Fibroblast of the conjunctiva (primary cell): ENCODE results near the gene GPR39.

ENCODE experiments used
- DNase-seq: peaks from one replicate; pipeline ENCODE4 v3.0.0-alpha.2; 2010; ENCODE audit warnings: low read depth

Gene GPR39

GRCh38 chr2:132642415-132642814, 225.8 kb downstream of the GPR39 start:
- DNase-seq: no peak

DNA sequence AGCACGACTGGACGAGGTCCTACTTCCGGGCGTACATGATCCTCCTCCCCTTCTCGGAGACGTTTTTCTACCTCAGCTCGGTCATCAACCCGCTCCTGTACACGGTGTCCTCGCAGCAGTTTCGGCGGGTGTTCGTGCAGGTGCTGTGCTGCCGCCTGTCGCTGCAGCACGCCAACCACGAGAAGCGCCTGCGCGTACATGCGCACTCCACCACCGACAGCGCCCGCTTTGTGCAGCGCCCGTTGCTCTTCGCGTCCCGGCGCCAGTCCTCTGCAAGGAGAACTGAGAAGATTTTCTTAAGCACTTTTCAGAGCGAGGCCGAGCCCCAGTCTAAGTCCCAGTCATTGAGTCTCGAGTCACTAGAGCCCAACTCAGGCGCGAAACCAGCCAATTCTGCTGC, 228.6 kb downstream of the GPR39 start:
- no peak for DNase-seq

- no peak for DNase-seq
Observed at GRCh38 chr2:132645722-132646539, 229.3 kb downstream of the GPR39 start.

DNA sequence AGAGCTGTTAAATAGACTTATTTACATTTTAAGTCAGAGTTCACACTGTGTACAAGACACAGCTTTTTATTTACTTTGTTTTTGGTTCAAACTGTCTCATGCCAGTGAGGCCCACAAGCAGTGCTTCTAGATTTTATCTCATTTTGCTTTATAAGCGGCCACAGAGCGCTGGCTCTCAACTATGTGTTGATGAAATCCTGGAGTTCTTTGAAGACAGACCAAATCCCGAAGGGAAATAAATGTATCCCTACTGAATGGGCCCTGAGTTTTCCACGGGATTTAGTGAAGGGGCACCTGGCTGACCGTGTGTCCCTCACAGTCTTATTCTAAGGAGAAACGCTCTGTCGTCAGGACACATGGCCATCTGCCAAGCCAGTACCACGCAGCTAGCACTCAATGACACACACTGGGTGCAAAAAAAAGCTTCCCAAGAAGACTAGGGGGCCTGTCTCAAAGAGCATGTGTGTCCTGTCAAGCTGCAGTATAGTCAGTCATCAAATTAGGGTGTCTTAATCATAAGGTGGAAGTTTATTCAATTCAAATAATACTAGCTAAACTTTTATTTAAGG, 230.0 kb downstream of the GPR39 start:
- DNase-seq: no peak

GRCh38 chr2:132651115-132652045, 234.8 kb downstream of the GPR39 start:
- peak; percentile 5 for DNase-seq

DNA sequence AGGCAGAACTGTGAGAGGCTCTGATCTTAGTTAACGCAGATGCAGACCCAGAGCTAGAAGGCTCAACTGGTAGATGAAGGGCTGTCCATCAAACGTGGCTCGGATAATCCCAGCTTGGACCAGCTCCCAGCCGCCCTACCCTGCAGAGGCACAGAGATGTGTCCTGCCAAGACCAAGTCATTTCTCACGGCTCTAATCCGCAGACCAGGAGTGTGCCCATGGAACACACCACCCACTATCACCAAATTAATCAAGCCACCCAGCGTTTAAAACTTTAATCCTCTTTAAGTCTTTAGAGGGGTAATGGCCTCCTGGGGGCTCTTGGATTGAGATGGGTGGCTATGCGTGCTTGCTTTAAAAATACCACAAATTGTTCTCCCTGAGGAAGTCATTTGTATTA, 235.9 kb downstream of the GPR39 start:
- no peak for DNase-seq

GRCh38 chr2:132654335-132654734, 237.7 kb downstream of the GPR39 start:
- no peak for DNase-seq

GRCh38 chr2:132654968-132655367, 238.4 kb downstream of the GPR39 start:
- DNase-seq: no peak

DNA sequence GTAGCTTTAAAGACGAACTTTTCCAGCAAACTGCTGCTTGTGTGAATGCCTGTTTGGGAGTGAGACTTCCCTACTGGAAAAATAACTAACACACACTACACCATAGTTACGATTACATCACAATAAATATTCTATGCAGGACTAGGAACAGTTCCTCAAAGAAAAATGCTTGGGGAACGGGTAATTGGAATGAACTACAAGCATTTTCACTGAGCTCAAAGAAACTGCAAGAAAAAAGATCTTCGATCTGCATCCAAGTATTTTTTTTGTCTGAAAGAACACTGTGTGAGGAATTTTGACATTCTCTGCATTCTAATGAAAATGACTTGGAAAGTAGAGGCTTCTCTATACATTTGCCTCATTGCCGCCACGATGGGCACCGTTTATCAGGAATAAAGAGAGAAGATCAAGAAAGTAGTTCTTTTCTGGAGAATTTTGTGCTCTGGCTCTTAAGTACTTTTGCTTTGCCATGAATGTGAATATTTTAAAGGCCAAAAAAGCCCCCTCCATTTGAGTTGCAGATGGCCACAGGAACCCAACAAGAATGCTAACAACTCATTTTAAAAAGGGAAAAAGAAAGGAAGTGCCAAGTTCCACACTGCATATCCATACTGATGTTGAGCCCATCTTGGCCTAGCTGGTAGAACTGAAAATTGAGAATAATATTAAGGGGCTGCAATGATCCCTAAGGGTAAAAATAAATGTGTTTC, 239.8 kb downstream of the GPR39 start:
- no peak for DNase-seq

DNA sequence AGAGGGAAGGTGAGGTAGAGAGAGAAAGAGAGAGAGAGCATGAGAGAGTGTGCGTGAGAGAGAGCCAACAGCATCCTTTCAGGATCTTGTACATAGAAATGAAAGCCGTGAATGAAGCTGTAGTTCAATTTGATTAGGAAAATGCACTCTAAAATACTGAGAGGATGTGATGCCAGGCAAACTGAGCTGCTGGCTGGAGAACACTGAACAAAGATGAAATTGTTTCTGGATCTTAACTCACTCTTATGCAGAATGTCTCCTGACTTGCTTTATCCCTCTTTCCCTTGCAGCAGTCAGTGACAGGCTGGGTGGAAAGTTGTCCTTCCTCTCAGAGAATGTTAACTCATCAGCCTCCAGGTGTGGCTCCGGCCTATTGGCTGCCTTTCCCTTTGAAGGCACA, 242.7 kb downstream of the GPR39 start:
- DNase-seq: no peak

DNA sequence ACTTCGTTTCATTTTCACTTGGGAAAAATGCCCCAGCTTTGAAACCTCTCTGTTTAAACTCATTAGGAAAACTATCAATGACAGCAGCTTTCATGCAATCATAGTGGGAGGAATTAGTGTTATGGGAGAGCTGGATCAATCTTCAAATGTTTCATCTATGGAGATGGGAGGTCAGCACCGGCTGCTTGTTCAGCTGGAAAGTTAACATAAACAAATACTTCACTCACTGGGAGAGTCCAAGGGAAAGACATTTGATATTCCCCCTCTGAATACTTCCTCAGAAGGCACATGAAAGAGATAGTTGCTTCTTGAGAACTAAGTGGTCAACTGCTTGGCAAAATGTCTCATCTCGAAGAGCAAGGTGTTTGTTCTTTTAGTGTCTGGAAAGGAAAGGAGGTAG, 246.1 kb downstream of the GPR39 start:
- DNase-seq: no peak

GRCh38 chr2:132664096-132664495, 247.5 kb downstream of the GPR39 start:
- no peak for DNase-seq

GRCh38 chr2:132665401-132666140, 249.0 kb downstream of the GPR39 start:
- no peak for DNase-seq

GRCh38 chr2:132667706-132668105, 251.1 kb downstream of the GPR39 start:
- no peak for DNase-seq

DNA sequence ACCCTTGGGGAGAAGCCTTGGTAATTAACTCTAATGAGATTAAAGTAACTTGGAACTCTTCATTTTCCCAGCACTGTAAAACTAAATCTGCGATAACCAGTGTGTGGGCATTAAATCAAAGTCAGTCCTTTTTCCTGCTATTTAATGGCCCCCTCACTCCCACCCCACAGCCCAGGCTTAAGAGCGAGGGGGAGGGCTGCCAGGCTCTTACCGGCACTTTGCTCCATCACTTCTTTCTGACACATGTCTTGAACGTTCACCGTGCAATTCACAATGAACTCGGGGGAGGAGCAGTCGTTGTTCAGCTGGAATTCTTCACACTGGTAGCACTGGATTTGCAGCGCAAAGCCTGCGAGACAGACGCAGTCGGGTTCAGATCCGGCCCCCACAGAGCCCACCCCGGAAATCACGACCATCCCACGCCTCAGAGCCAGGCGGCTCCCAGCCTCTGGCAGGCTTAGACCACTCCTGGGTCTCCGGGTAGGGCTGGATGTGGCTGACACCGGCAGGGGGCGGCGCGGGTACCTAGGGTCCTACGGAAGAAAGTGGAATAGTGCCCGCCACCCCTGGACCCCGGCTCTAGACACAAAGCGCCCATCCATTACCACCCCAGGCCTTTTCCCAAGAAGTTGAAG, 251.7 kb downstream of the GPR39 start:
- DNase-seq: no peak

- no peak for DNase-seq
Observed at GRCh38 chr2:132668987-132669907, 252.6 kb downstream of the GPR39 start.

GRCh38 chr2:132669908-132670495, 253.4 kb downstream of the GPR39 start, which contains the start of gene LYPD1:
LYPD1 (minus strand) TSS chr2:132670205; CDS start chr2:132669932, 273 bp downstream.
- DNase-seq: no peak

DNA sequence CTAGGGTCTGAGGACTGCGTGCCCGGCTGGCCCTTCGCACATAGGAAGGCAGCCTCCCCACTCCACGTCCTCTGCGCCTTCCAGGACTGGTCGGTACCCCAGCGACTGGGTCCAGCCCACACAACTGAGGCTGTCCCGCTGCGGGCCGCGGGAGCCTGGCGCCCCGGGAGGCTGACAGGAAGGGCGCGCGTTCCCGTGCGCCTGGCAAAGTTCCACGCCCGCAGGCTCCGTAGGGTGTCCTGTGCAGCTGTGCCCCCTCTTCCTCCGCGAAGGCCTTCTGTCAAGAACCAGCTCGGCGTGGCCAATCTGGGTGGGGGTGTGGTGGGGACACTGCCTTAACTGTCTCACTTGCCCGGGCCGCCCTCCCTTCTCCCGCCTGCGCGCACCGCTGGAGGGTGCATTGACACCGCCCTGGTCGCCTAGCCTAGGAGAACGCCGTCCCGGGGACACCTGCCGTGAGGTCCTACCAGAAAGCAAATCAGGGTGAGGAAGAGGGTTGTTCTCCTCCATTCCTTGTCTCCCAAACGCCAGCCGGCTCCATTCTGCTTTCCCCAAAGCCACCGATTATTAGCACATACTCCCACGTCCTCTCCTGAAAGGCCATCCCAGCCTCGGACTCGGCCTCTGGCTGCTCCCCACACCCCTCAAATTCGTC, 254.0 kb downstream of the GPR39 start:
- no peak for DNase-seq
